Endodermal cell (in vitro differentiated cells): ENCODE data around the gene FOXO4. TPM values are rescaled to one million over a fixed set of nuclear protein-coding genes. Genes with fewer than 3 reads are reported as not detected.

Experiments
- DNase-seq: peaks from one replicate; pipeline ENCODE4 v3.0.0-alpha.2; 2017
- H3K27ac ChIP-seq: 2 replicates; pipeline ENCODE4 v1.5.1; 2013; ENCODE audit warnings: mild to moderate bottlenecking, low read depth, low read length, moderate library complexity
- H3K27me3 ChIP-seq: 2 replicates; pipeline ENCODE4 v1.6.1; 2013; ENCODE audit warnings: mild to moderate bottlenecking, low read length, moderate library complexity; ENCODE audit not compliant: insufficient read depth, control insufficient read depth, poor library complexity, severe bottlenecking
- H3K36me3 ChIP-seq: 2 replicates; pipeline ENCODE4 v1.7.0; 2013; ENCODE audit warnings: mild to moderate bottlenecking, low read length, moderate library complexity; ENCODE audit not compliant: control insufficient read depth, insufficient read depth
- H3K4me1 ChIP-seq: one replicate; pipeline ENCODE4 v1.7.0; 2013; ENCODE audit warnings: low read length; ENCODE audit not compliant: control insufficient read depth, insufficient read depth
- H3K4me3 ChIP-seq: 2 replicates; pipeline ENCODE4 v1.5.1; 2013; ENCODE audit warnings: mild to moderate bottlenecking, low read length, moderate library complexity
- H3K9ac ChIP-seq: 2 replicates; pipeline ENCODE4 v1.6.1; 2013; ENCODE audit warnings: mild to moderate bottlenecking, low read length, moderate library complexity; ENCODE audit not compliant: poor library complexity, severe bottlenecking; ENCODE audit errors: extremely low read depth
- H3K9me3 ChIP-seq: 2 replicates; pipeline ENCODE4 v1.6.1; 2013; ENCODE audit warnings: mild to moderate bottlenecking, low read length, moderate library complexity; ENCODE audit not compliant: control insufficient read depth
- H3K27ac Mint-ChIP-seq: 2 replicates; pipeline ENCODE4 v1.8.0; 2020; ENCODE audit warnings: mixed read lengths
- H3K27me3 Mint-ChIP-seq: 2 replicates; pipeline ENCODE4 v1.8.0; 2021; ENCODE audit warnings: mild to moderate bottlenecking, mixed read lengths; ENCODE audit not compliant: insufficient read depth
- H3K36me3 Mint-ChIP-seq: 2 replicates; pipeline ENCODE4 v1.8.0; 2020; ENCODE audit warnings: low read depth, mixed read lengths
- H3K4me1 Mint-ChIP-seq: 2 replicates; pipeline ENCODE4 v1.8.0; 2020; ENCODE audit warnings: mixed read lengths
- H3K4me3 Mint-ChIP-seq: 2 replicates; pipeline ENCODE4 v1.8.0; 2020; ENCODE audit warnings: mild to moderate bottlenecking, moderate library complexity, mixed read lengths
- H3K9me3 Mint-ChIP-seq: 2 replicates; pipeline ENCODE4 v1.8.0; 2020; ENCODE audit warnings: mild to moderate bottlenecking, mixed read lengths
- CTCF ChIP-seq: fragments of 200-600 bp; sonication (generic); conservative IDR thresholded peaks from 2 replicates; pipeline ENCODE4 v1.5.0; 2021; ENCODE audit warnings: antibody characterized with exemption, mild to moderate bottlenecking
- WGBS, 2 experiments: methylation state at CpG; one replicate each; pipeline versions ENCODE4 v1.1.5 to v1.1.7; 2013; ENCODE audit warnings: missing lambda C conversion rate in 2 of 2, mixed read lengths in 1 of 2; ENCODE audit not compliant: insufficient coverage in 1 of 2, insufficient read length in 1 of 2; 5-methylcytosine and 5-hydroxymethylcytosine counted together
- total RNA-seq, 2 donors: library from RNA; stranded (reverse); fragmentation: NEBNext Ultra II Directional in 1 of 2; extraction: Animal tissue kit (Norgen Biotek cat#: 25700) in 1 of 2; gene quantifications; 2 replicates in 1 of 2; 3 replicates in 1 of 2; pipeline ENCODE4 v1.2.1, GENCODE V29; 2021

FOXO4 gene
- total RNA-seq, 2 donors from 2014 or later, result 14.6 to 17.5 TPM

DNA sequence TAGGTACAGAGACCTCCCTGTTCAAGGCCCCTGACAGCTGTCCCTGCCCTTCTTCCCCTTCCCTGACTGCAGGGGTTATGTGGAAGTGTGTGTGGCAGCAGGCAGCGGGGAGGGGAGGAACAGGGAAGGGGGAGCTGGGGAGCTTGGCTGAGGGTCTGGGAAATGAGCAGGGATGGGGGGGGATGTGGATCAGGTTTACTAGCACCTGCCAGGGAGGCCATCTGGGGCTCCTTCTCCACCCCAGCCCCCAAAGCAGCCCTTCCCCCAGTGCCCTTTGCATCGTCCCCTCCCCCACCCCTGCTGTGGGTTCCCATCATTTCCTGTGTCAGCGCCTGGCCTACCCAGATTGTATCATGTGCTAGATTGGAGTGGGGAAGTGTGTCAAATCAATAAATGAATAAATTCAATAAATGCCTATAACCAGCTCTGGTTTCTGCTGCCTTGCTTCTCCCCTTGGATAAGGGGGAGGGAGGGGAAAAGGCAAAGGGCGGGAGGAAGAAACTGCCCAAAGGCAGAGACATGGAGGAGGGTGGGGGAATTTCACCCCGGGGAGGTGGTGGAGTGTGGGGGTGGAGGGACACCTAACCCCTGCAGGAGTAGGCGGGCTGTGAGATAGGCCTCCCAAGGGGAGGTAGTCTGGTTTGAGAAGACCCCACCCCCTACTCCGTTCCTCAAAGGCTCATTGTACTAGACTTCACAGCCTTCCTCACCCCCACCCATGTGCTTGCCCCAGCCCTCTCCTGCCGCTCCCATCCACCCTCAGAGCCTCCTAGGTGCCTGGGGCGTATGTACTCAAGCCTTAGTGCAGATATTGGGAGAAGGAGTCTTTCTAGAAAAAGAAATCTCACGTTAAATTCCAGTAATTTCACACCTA is 7.7 kb downstream of the FOXO4 start:
- Histone ChIP-seq H3K4me1 (peaks cover 7% of the 10 kb centered on the region), H3K27ac (peak overlapping the region; percentile 73), H3K9ac (no peak overlapping the region), H3K36me3 (no peaks in the 10 kb centered on the region), H3K9me3 (no peaks in the 10 kb centered on the region), H3K27me3 (no peaks in the 10 kb centered on the region), H3K4me3 (peak overlapping the region; percentile 65)
- 30% methylated on average over 3 of the region's 10 CpGs; no CpG with 5 or more reads in 1 of the 2 experiments for WGBS, 2 experiments
- Mint-ChIP-seq H3K9me3 (peaks cover 65% of the 10 kb centered on the region), H3K27ac (peak overlapping the region; percentile 5), H3K27me3 (peaks cover 11% of the 10 kb centered on the region), H3K4me3 (peak overlapping the region; percentile 43), H3K36me3 (no peaks in the 10 kb centered on the region), H3K4me1 (peaks cover 32% of the 10 kb centered on the region)
- peak; percentile 74 for DNase-seq
- no peak for TF ChIP-seq CTCF

- Histone ChIP-seq H3K9ac (no peak overlapping the region), H3K27ac (no peak overlapping the region), H3K9me3 (no peaks in the 10 kb centered on the region), H3K27me3 (no peaks in the 10 kb centered on the region), H3K4me3 (no peak overlapping the region), H3K36me3 (no peaks in the 10 kb centered on the region), H3K4me1 (peaks cover 7% of the 10 kb centered on the region)
- H3K9me3 Mint-ChIP-seq, result peaks cover 72% of the 10 kb centered on the region
- H3K27ac Mint-ChIP-seq, result no peak overlapping the region
- H3K36me3 Mint-ChIP-seq, result no peaks in the 10 kb centered on the region
- peaks cover 23% of the 10 kb centered on the region for H3K4me1 Mint-ChIP-seq
- H3K27me3 Mint-ChIP-seq, result peaks cover 21% of the 10 kb centered on the region
- no peak overlapping the region for H3K4me3 Mint-ChIP-seq
- 98% methylated on average over 3 of the region's 3 CpGs; no CpG with 5 or more reads in 1 of the 2 experiments for WGBS, 2 experiments
- DNase-seq, result no peak
- no peak for TF ChIP-seq CTCF
Observed at GRCh38 chrX:71105628-71106027, 10.0 kb downstream of the FOXO4 start.

- no peak within 1 kb of the TSS for H3K4me3 ChIP-seq
- no peaks in the 10 kb centered on the region for H3K36me3 ChIP-seq
- H3K4me1 Mint-ChIP-seq, result peaks cover 18% of the 10 kb centered on the region
- peaks cover 7% of the 10 kb centered on the region for H3K4me1 ChIP-seq
- no peak for TF ChIP-seq CTCF
- H3K36me3 Mint-ChIP-seq, result no peaks in the 10 kb centered on the region
- no peak within 1 kb of the TSS for H3K27ac ChIP-seq
- H3K27me3 ChIP-seq, result no peaks in the 10 kb centered on the region
- no peak within 1 kb of the TSS for H3K4me3 Mint-ChIP-seq
- peaks cover 73% of the 10 kb centered on the region for H3K9me3 Mint-ChIP-seq
- DNase-seq, result no peak
- WGBS, 2 experiments, result 92% methylated on average over 1 of the region's 1 CpG; no CpG with 5 or more reads in 1 of the 2 experiments
- H3K27ac Mint-ChIP-seq, result no peak within 1 kb of the TSS
- H3K9ac ChIP-seq, result no peak within 1 kb of the TSS
- no peaks in the 10 kb centered on the region for H3K9me3 ChIP-seq
- H3K27me3 Mint-ChIP-seq, result peaks cover 24% of the 10 kb centered on the region
Observed at GRCh38 chrX:71106427-71106826, 10.8 kb downstream of the FOXO4 start, which contains the start of gene CXorf65. CXorf65 (minus strand) TSS chrX:71106740; CDS start chrX:71106556, 184 bp downstream.
